Measurements from ENCODE around the gene PTPRT. TPM values are rescaled to one million over a fixed set of nuclear protein-coding genes. Genes with fewer than 3 reads are reported as not detected.

Gene PTPRT
- total and polyA plus RNA-seq, 2 of the 4 experiments (the other 2 are of a cell fraction) = not detected

- Histone ChIP-seq H3K9me1 (ENCODE audit: insufficient read depth, low read length) (no peaks in the 10 kb centered on the region), H3K79me1 (ENCODE audit: low read depth in 1 of 2, low read length in 2 of 2) (no peaks in the 10 kb centered on the region), H2AFZ (replicated peaks; ENCODE audit: low read length, poor library complexity) (no peak overlapping the region), H3K27me3 (ENCODE audit: control insufficient read depth, insufficient read depth, low read length) (no peaks in the 10 kb centered on the region), H3K14ac (replicated peaks; ENCODE audit: low read depth, low read length) (no peak overlapping the region), H3K36me3 (ENCODE audit: control insufficient read depth, insufficient read depth, low read length) (no peaks in the 10 kb centered on the region), H3K18ac (ENCODE audit: low read depth, low read length) (no peak overlapping the region), H3K27ac (ENCODE audit: insufficient read depth, low read length) (no peak overlapping the region), H3K23ac (ENCODE audit: low read depth, low read length) (no peak overlapping the region), H3K4ac (ENCODE audit: low read depth, low read length) (no peak overlapping the region), H4K8ac (ENCODE audit: low read depth in 2 of 2, low read length in 2 of 2) (no peak overlapping the region), H2BK5ac (ENCODE audit: low read depth, low read length, poor library complexity, severe bottlenecking) (no peak overlapping the region), H2BK15ac (ENCODE audit: low read depth, low read length) (no peak overlapping the region), H2AK9ac (replicated peaks; ENCODE audit: low read depth, low read length, poor library complexity) (no peak overlapping the region), H3K56ac (ENCODE audit: extremely low read depth, insufficient read depth, low read length) (no peak overlapping the region), H4K5ac (ENCODE audit: low read depth, low read length) (no peak overlapping the region), H2BK120ac (ENCODE audit: low read depth, low read length) (no peak overlapping the region), H3K4me3 (ENCODE audit: insufficient read depth, low read depth, low read length) (no peak overlapping the region), H3K9me3 (ENCODE audit: control insufficient read depth, insufficient read depth, low read length) (peaks cover 8% of the 10 kb centered on the region), H3K4me2 (ENCODE audit: low read depth, low read length) (no peak overlapping the region), H3K4me1 (ENCODE audit: control insufficient read depth, insufficient read depth, low read length) (no peaks in the 10 kb centered on the region), H3K9ac (ENCODE audit: low read depth, low read length) (no peak overlapping the region), H4K91ac (ENCODE audit: insufficient read depth, low read depth, low read length) (no peak overlapping the region), H2AK5ac (ENCODE audit: low read depth, low read length) (no peak overlapping the region), H4K20me1 (ENCODE audit: insufficient read depth, low read length) (no peaks in the 10 kb centered on the region), H2BK20ac (ENCODE audit: low read depth, low read length) (no peak overlapping the region)
- BruUV-seq (replicated peaks) = no TSS peak
- CTCF ChIA-PET = no interaction called here
- no peak for ATAC-seq (ENCODE audit: low read depth)
- POLR2A ChIA-PET (ENCODE audit: unreplicated experiment) = no interaction called here
- in situ Hi-C loops (cut with MboI; ENCODE audit: low sequenced_read_pairs) = no loop called here
- TF ChIP-seq RCOR1 (IDR thresholded peaks at IDR 0.05; ENCODE audit: insufficient replicate concordance, low read length) (no peak), NFE2L2 (IDR thresholded peaks at IDR 0.05; ENCODE audit: low read depth, low read length) (no peak), POLR2A (IDR thresholded peaks at IDR 0.05; ENCODE audit: low read depth, low read length) (no peak), BHLHE40 (IDR thresholded peaks at IDR 0.05; ENCODE audit: low read depth, low read length) (no peak), USF2 (IDR thresholded peaks at IDR 0.05; ENCODE audit: low read depth, low read length) (no peak), MXI1 (IDR thresholded peaks at IDR 0.05; ENCODE audit: borderline replicate concordance, low read depth, low read length) (no peak), RFX5 (IDR thresholded peaks at IDR 0.05; ENCODE audit: low read depth, low read length) (no peak), MAZ (IDR thresholded peaks at IDR 0.05; ENCODE audit: borderline replicate concordance, low read depth, low read length) (no peak), MAFK (IDR thresholded peaks at IDR 0.05; ENCODE audit: low read depth, low read length) (no peak), SMC3 (IDR thresholded peaks at IDR 0.05; ENCODE audit: low read depth, low read length) (no peak), ELK1 (IDR thresholded peaks at IDR 0.05; ENCODE audit: borderline replicate concordance, low read depth, low read length) (no peak), CEBPB (IDR thresholded peaks at IDR 0.05; ENCODE audit: low read depth, low read length) (no peak), RAD21 (IDR thresholded peaks at IDR 0.05; ENCODE audit: low read length) (no peak), CTCF (conservative IDR thresholded peaks at IDR 0.05; ENCODE audit: low read depth, low read length) (no peak), FOS (IDR thresholded peaks at IDR 0.05; ENCODE audit: low read depth, low read length) (no peak), CHD1 (IDR thresholded peaks at IDR 0.05; ENCODE audit: low read depth, low read length) (no peak)
- dilution Hi-C loops (cut with HindIII; ENCODE audit: low sequenced_read_pairs, unreplicated experiment) = no loop called here
- intact Hi-C loops (cut with micrococcal nuclease) = no loop called here
- no peak for DNase-seq
Observed at GRCh38 chr20:42294976-42295375, 894.7 kb downstream of the PTPRT start.

Measured in IMR-90 (cell line).